ENCODE results near the gene SRD5A3.

Gene SRD5A3

GRCh38 chr4:55378617-55379467 lies 32.8 kb downstream of the SRD5A3 start:
- no peak for DNase-seq

DNA sequence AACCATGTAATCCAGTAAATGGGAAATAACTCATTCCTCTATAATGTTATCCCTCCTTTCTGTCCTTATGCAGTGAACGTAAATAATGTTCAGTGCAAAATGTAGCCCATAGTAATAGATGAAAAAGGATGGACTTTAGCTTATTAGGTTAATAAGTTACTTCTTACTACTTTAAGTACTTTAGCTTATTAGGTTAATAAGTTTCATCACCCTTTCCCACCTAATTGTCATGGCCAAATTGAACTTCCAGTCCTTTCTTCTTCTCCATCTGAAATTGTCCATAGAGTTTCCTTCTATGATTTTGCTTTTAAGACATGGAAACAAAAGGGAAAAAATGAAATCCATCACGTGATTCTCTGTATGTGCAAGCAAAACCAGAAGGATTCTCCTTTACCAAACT lies 34.5 kb downstream of the SRD5A3 start:
- DNase-seq, result no peak

DNA sequence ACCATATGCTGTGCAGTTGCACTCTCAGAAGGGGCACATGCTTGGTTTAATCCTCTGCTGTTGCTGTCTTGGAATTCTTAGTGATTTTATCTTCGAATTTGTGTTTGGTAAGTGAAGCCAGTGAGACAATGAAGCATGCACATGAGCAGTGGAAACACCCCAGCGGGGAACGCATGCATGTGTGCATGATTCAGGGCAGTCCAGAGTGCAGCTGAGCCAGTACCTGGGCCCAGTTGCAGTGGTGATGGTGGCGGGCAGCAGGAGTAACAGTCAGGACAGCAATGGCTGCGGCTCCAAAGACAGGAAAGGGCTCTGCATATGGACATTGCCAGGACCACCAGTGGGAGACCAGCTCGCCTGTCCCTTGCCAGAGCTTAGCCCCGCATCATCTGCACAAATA lies 35.5 kb downstream of the SRD5A3 start:
- no peak for DNase-seq

GRCh38 chr4:55382488-55383003 lies 36.5 kb downstream of the SRD5A3 start:
- DNase-seq, result no peak

GRCh38 chr4:55385201-55385649 lies 39.2 kb downstream of the SRD5A3 start:
- DNase-seq, result no peak

DNA sequence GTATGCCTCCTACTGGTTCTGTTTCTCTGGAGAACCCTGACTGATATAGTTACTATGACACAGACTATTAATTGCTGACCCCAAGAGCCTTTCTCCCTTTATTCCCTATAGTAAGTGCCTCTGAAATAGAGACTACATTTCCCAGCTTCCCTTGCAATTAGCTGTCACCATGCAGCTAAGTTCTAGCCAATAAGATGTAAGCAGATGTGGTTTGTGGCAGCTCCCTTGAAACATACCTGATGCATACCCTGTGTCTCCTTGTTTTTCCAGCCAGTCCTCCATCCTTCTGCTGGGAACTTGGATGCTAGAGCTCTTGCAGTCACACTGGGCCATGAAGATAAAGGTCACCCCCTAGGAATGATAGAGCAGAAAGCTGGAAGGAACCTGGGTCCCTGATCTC lies 40.0 kb downstream of the SRD5A3 start:
- DNase-seq, result no peak

DNA sequence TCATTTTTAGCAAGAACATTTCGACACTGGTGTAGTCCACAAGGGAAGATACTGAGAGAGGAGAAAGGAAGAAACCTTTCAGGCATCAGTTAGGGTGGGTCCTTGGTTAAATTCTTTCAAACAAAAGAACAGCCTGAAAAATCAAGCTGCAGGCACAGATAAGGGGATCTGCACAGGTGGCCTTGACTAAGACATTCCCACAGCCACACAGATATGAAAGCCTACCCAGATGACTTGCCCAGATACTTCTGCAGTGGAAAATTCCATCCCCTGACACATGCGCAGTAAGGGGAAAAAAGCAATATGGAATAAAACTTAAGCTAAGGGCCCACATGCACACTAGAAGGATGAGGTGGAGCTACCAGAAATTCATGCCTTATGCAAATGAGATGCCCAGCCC lies 40.8 kb downstream of the SRD5A3 start:
- DNase-seq, result no peak

GRCh38 chr4:55393461-55394320 lies 47.6 kb downstream of the SRD5A3 start:
- DNase-seq, result no peak

- no peak for DNase-seq
Observed at GRCh38 chr4:55395218-55395528, 49.1 kb downstream of the SRD5A3 start.

GRCh38 chr4:55395529-55396307 lies 49.7 kb downstream of the SRD5A3 start, which contains the start of gene TMEM165:
TMEM165 (plus strand) TSS chr4:55395957; CDS start chr4:55396190, 233 bp downstream.
- DNase-seq, result peak; percentile 40

DNA sequence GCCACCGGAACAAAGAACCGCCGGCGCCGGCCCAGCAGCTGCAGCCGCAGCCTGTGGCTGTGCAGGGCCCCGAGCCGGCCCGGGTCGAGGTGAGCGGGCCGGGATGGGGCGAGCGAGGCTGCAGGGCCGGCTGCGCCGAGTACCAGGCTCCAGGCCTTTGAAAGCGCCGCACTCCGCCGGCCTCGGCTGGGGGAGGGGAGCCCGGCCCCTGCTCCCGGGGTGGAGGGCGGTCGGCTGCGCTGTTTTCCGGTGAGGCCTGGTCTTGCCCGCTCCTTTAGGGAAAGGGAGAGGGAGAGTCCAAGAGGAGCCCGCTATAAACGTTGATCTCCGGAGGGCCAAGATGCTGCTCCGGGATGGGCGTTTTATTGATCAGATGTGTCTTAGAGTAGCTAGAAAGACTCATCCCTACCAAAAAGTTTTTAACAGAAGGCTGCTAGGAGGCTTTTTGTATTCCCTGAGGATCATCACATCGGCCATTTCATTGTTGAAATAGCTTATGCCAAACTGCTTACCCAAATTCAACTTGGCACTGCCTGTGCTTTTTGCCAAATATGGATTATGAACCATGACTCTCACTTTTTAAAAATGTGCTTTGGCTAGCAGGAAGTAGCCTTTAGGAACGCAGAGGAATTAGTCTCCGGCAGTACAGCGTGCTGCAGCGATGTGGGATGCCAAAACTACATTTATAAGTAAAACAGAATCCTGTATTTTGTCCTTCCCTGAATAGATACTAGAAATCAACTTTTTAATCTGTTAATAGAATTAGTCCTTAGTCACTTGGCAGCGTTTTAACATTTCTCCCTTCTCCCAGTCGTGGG lies 50.5 kb downstream of the SRD5A3 start:
- DNase-seq, result no peak

GRCh38 chr4:55397126-55397436 lies 51.0 kb downstream of the SRD5A3 start:
- DNase-seq, result no peak

DNA sequence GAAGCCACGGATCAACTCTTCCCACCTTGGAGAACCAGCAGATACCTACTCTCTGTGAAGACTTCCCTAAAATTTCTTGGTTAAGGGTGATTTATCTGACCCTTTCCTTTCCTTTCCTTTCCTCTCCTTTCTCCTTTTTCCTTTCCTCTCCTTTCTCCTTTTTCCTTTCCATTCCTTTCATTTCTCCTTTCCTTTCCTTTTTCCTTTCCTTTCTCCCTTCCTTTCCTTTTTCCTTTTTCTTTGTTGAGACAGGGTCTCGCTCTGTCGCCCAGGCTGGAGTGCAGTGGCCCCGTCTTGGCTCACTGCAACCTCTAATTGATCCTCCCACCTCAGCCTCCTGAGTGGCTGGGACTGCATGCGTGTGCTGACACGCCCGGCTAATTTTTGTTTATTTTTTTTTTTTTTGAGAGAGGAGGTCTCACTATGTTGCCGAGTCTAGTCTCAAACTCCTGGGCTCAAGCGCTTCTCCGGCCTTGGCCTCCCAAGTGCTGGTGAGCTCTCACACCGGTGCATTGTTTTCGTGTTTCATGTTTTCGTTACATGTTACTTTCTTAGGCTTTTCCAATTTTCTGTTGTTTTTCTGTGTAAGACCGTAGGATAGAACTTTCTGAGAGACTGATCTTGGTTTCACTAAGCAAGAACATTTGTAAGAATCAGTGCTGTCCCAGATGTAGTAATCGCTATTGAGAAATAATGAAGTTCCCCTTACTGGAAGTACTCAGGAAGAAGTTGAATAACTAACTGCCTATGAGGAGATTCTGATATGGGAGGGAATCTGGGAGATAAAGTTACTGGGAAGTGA lies 51.7 kb downstream of the SRD5A3 start:
- no peak for DNase-seq

DNA sequence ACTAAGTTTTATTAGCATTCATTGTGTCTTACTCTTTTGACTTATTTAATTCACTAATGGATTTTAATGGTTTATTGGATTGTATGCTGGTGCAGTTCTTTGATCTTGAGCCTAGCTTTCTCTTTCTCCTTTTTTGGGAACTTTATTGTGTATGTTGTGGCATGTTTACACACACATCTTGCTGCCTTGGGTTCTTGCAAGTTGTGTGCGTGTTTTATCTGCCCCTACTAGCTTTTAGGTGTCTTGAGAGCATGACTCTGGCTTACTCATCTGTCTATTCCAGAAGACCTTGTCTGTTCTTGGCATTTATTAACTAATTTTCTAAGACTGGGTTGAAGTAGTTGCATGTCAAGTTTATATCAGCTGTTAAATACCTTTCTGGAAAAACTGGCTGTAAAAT lies 52.4 kb downstream of the SRD5A3 start:
- no peak for DNase-seq

DNA sequence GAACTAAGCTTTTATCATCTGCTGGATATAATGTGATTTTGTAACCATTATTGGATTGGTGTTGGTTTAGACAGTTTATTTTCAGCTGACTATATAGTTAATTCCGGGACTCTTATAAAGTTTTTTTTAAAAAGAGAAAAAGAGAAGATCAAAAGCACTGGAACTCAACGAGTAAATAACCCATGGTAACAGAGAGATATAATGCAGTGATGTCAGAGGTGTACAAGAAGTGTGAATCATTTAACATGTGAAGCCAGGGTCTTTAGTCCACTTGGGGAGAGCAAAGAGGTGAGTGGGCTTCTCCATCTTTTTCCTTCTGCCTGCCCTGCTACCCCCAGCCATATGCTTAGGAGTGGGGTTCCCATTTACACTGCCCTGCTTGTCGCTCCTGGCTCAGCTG lies 52.9 kb downstream of the SRD5A3 start:
- no peak for DNase-seq

DNA sequence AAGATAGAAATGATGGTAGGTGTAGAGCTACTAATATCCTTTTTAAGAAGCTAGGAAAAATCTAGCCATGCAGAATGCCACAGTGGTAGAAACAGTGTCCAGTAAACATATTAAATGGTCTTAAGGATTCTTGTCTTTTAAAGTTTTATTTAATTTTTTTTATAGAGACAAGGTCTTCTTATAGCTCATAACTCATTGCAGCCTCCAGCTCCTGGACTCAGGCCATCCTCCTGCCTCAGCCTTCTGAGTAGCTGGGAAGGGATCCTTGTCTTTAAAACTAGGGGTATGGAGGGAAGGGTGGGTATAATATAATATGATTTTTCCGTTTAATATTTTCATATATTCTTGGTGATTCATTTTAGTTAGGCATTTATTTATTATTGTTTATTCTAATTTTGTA lies 53.5 kb downstream of the SRD5A3 start:
- no peak for DNase-seq

- no peak for DNase-seq
Observed at GRCh38 chr4:55405073-55405472, 59.0 kb downstream of the SRD5A3 start.

GRCh38 chr4:55406545-55406944 lies 60.5 kb downstream of the SRD5A3 start:
- no peak for DNase-seq

GRCh38 chr4:55407119-55407518 lies 61.1 kb downstream of the SRD5A3 start:
- DNase-seq, result no peak

- DNase-seq, result no peak
Observed at GRCh38 chr4:55407764-55408163, 61.7 kb downstream of the SRD5A3 start.

DNA sequence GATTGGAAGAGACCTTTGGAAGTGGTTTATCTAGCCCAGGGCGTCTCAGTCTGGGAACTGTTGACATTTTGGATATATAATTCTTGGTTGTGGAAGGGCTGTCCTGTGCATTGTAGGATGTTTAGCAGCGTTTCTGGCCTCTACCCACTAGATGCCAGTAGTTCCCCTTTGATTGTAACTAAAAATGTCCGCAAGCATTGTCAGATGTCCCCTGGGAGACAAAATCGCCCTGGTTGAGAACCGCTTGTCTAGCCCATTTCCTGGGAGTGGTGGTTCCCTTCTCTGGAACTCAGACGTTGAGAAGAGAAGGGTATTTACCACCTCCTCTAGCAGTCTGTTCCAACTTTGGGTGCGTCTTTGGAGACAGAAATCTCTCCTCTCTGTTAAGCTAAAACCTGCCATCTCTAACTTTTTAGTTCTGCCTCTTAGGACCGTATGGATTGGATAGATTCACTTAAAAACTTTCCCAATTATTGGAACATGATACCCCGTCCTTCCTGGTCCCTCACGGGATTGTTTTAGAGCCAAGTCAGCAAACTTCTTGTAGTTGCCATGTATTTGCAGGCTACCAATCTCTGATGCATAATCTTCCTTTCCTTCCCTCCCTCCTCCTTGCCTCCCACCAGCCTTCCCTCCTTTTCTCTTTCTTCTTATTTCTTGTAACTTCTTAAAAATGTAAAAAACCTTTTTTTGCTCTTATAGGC lies 63.6 kb downstream of the SRD5A3 start:
- DNase-seq, result no peak

All from GOT3 (cell line).